H1 (cell line): ENCODE data around the gene PPIL6. TPM values are rescaled to one million over a fixed set of nuclear protein-coding genes. Genes with fewer than 3 reads are reported as not detected.
A peak's percentile ranks its signal among the peaks of the same experiment; 100 is the strongest.

ENCODE experiments used
- CTCF ChIA-PET: fragments of 300-600 bp; sonication (Branson Sonifier 250); formaldehyde crosslinking; loops from one replicate; lab custom pipeline; 2021; ENCODE audit not compliant: partially characterized antibody; lab: Charles Lee
- POLR2A ChIA-PET: fragments of 300-600 bp; sonication (Branson Sonifier 250); formaldehyde crosslinking; loops from one replicate; lab custom pipeline; 2021; ENCODE audit warnings: inconsistent platforms; ENCODE audit not compliant: partially characterized antibody; lab: Charles Lee
- DNase-seq, 2 experiments: peaks; one replicate each; pipeline versions ENCODE4 v3.0.0 to v3.0.0-alpha.2; 2010 to 2022; ENCODE audit warnings: low spot score in 2 of 2, low read depth in 1 of 2, mixed read lengths in 1 of 2
- FAIRE-seq: peaks from 2 replicates; lab custom pipeline; 2011; peaks lifted over from hg19 to GRCh38; lab: Jason Lieb, UNC
- H2AFZ ChIP-seq: 2 replicates; pipeline ENCODE4 v1.8.1; 2012; ENCODE audit warnings: low read length, inconsistent platforms
- H2AK5ac ChIP-seq: 2 replicates; pipeline ENCODE4 v1.6.1; 2013; ENCODE audit warnings: low read depth, low read length
- H2BK120ac ChIP-seq: replicated peaks from 2 replicates; pipeline ENCODE3; 2013; ENCODE audit warnings: low read depth, low read length, inconsistent platforms
- H2BK12ac ChIP-seq: 2 replicates; pipeline ENCODE4 v1.6.1; 2013; ENCODE audit warnings: low read depth, low read length
- H2BK15ac ChIP-seq: 2 replicates; pipeline ENCODE4 v1.6.1; 2013; ENCODE audit warnings: low read length
- H2BK20ac ChIP-seq: 2 replicates; pipeline ENCODE4 v1.6.1; 2013; ENCODE audit warnings: low read length
- H2BK5ac ChIP-seq: 2 replicates; pipeline ENCODE4 v1.6.1; 2013; ENCODE audit warnings: low read depth, low read length
- H3K14ac ChIP-seq: 2 replicates; pipeline ENCODE4 v1.6.1; 2013; ENCODE audit warnings: inconsistent platforms; ENCODE audit not compliant: insufficient read length
- H3K18ac ChIP-seq: 2 replicates; pipeline ENCODE4 v1.6.1; 2013; ENCODE audit warnings: low read length; ENCODE audit errors: extremely low read depth
- H3K23ac ChIP-seq: 2 replicates; pipeline ENCODE4 v1.6.1; 2013; ENCODE audit warnings: inconsistent platforms; ENCODE audit not compliant: insufficient read length
- H3K23me2 ChIP-seq: 2 replicates; pipeline ENCODE4 v1.6.1; 2013; ENCODE audit warnings: low read depth, low read length
- H3K27ac ChIP-seq: 2 replicates; pipeline ENCODE4 v1.6.1; 2011; ENCODE audit warnings: low read depth, low read length, inconsistent platforms
- H3K27me3 ChIP-seq, 4 experiments: replicated peaks in 1 of 4; 1 replicate in 1 of 4; 2 replicates in 3 of 4; pipeline versions ENCODE4 v1.6.1 to v1.8.1; 2011 to 2013; ENCODE audit warnings: low read length in 3 of 4, mild to moderate bottlenecking in 3 of 4, inconsistent platforms in 2 of 4, mixed read lengths in 2 of 4, moderate library complexity in 1 of 4; ENCODE audit not compliant: control insufficient read depth in 3 of 4, insufficient read depth in 3 of 4; ENCODE audit errors: extremely low read depth in 1 of 4
- H3K36me3 ChIP-seq, 4 experiments: 2 replicates each; pipeline versions ENCODE4 v1.6.1 to v1.8.1; 2011 to 2013; ENCODE audit warnings: mild to moderate bottlenecking in 4 of 4, low read length in 3 of 4, moderate library complexity in 2 of 4, control low read depth in 1 of 4, inconsistent platforms in 1 of 4; ENCODE audit not compliant: insufficient read depth in 4 of 4, control insufficient read depth in 2 of 4
- H3K4ac ChIP-seq: replicated peaks from 2 replicates; pipeline ENCODE3; 2013; ENCODE audit warnings: low read length, low read depth, mixed read lengths, inconsistent platforms; ENCODE audit not compliant: insufficient read length
- H3K4me1 ChIP-seq, 4 experiments: replicated peaks in 1 of 4; 1 replicate in 1 of 4; 2 replicates in 3 of 4; pipeline versions ENCODE4 v1.6.1 to v1.8.1; 2011 to 2013; ENCODE audit warnings: low read length in 3 of 4, inconsistent platforms in 2 of 4, mixed read lengths in 1 of 4; ENCODE audit not compliant: insufficient read depth in 4 of 4, control insufficient read depth in 3 of 4
- H3K4me2 ChIP-seq, 2 experiments: 2 replicates each; pipeline versions ENCODE4 v1.6.1 to v1.8.1; 2011 to 2013; ENCODE audit warnings: low read depth in 2 of 2, low read length in 2 of 2, control low read depth in 1 of 2, inconsistent platforms in 1 of 2, mild to moderate bottlenecking in 1 of 2; ENCODE audit not compliant: insufficient read depth in 1 of 2
- H3K4me3 ChIP-seq, 4 experiments: fragments of 200-600, 300-600 bp in 1 of 4; sonication (generic), shearing (Covaris generic), sonication (Bioruptor Twin) in 1 of 4; 2 replicates each; pipeline versions ENCODE4 v1.5.1 to v1.8.1; 2011 to 2016; ENCODE audit warnings: low read length in 4 of 4, low read depth in 3 of 4, control low read depth in 2 of 4, inconsistent platforms in 2 of 4, mild to moderate bottlenecking in 2 of 4, mixed read lengths in 1 of 4, moderate library complexity in 1 of 4; ENCODE audit not compliant: insufficient read depth in 2 of 4; ENCODE audit errors: extremely low read depth in 1 of 4
- H3K56ac ChIP-seq: replicated peaks from 2 replicates; pipeline ENCODE3; 2013; ENCODE audit warnings: low read depth, mild to moderate bottlenecking, mixed read lengths, low read length, inconsistent platforms; ENCODE audit not compliant: insufficient read length
- H3K79me1 ChIP-seq: 2 replicates; pipeline ENCODE4 v1.6.1; 2013; ENCODE audit warnings: low read depth, low read length, control low read depth
- H3K79me2 ChIP-seq, 2 experiments: 2 replicates each; pipeline versions ENCODE4 v1.6.1 to v1.8.1; 2012 to 2013; ENCODE audit warnings: low read length in 2 of 2, mild to moderate bottlenecking in 2 of 2, inconsistent platforms in 1 of 2; ENCODE audit not compliant: insufficient read depth in 2 of 2, control insufficient read depth in 1 of 2
- H3K9ac ChIP-seq, 4 experiments: replicated peaks in 1 of 4; 1 replicate in 1 of 4; 2 replicates in 3 of 4; pipeline versions ENCODE4 v1.6.1 to v1.8.1; 2011 to 2013; ENCODE audit warnings: low read depth in 3 of 4, low read length in 3 of 4, control low read depth in 2 of 4, mild to moderate bottlenecking in 2 of 4, moderate library complexity in 2 of 4, inconsistent platforms in 1 of 4; ENCODE audit errors: extremely low read depth in 1 of 4
- H3K9me3 ChIP-seq, 2 experiments: 2 replicates each; pipeline versions ENCODE4 v1.6.1 to v1.8.1; 2012 to 2013; ENCODE audit warnings: mild to moderate bottlenecking in 2 of 2, moderate library complexity in 2 of 2, control low read depth in 1 of 2, inconsistent platforms in 1 of 2, low read depth in 1 of 2, low read length in 1 of 2, mixed read lengths in 1 of 2; ENCODE audit not compliant: insufficient read depth in 2 of 2
- H4K20me1 ChIP-seq, 2 experiments: replicated peaks in 1 of 2; 2 replicates each; pipeline versions ENCODE3 to v1.8.1; 2011 to 2013; ENCODE audit warnings: inconsistent platforms in 2 of 2, low read length in 2 of 2, mild to moderate bottlenecking in 1 of 2; ENCODE audit not compliant: insufficient read depth in 2 of 2, control insufficient read depth in 1 of 2
- H4K5ac ChIP-seq: 2 replicates; pipeline ENCODE4 v1.6.1; 2013; ENCODE audit warnings: low read length, low read depth, mixed read lengths, inconsistent platforms; ENCODE audit not compliant: insufficient read length
- H4K8ac ChIP-seq: 2 replicates; pipeline ENCODE4 v1.8.0; 2013; ENCODE audit warnings: mild to moderate bottlenecking, moderate library complexity, low read length, inconsistent platforms; ENCODE audit not compliant: insufficient read depth; ENCODE audit errors: extremely low read depth
- H4K91ac ChIP-seq: replicated peaks from 2 replicates; pipeline ENCODE3; 2013; ENCODE audit warnings: low read length, mixed read lengths, inconsistent platforms; ENCODE audit not compliant: insufficient read length
- CBX8 ChIP-seq: fragments of 300-800, 300-1000 bp; sonication (generic); IDR thresholded peaks from 2 replicates; pipeline ENCODE4 v1.7.1; 2016; ENCODE audit warnings: low read depth, low read length, borderline replicate concordance
- CEBPB ChIP-seq: IDR thresholded peaks from 2 replicates; pipeline ENCODE4 v1.6.1; 2012; ENCODE audit warnings: low read depth, low read length
- EP300 ChIP-seq, 2 experiments: IDR thresholded peaks; 1 replicate in 1 of 2; 2 replicates in 1 of 2; pipeline ENCODE4 v1.6.1; 2011 to 2012; ENCODE audit warnings: low read depth in 2 of 2, low read length in 2 of 2, mild to moderate bottlenecking in 2 of 2, borderline replicate concordance in 1 of 2, inconsistent platforms in 1 of 2, moderate library complexity in 1 of 2
- GTF2F1 ChIP-seq: IDR thresholded peaks from 2 replicates; pipeline ENCODE4 v1.6.1; 2012; ENCODE audit warnings: low read depth, low read length, improper control_type of control experiment, borderline replicate concordance
- SIRT6 ChIP-seq: IDR thresholded peaks from one replicate; pipeline ENCODE4 v1.7.1; 2012; ENCODE audit warnings: low read length, inconsistent platforms
- WGBS, 2 experiments: shearing (Covaris generic) in 1 of 2; methylation state at CpG; one replicate each; pipeline versions ENCODE4 v1.1.6 to v1.1.7; 2013 to 2015; ENCODE audit warnings: low lambda C conversion rate in 2 of 2, mixed read lengths in 2 of 2, inconsistent platforms in 1 of 2, low coverage in 1 of 2, missing lambda C conversion rate in 1 of 2; ENCODE audit not compliant: insufficient replicate concordance in 2 of 2, insufficient coverage in 1 of 2, insufficient read length in 1 of 2; ENCODE audit errors: extremely low coverage in 1 of 2, missing lambda C conversion rate in 1 of 2; 5-methylcytosine and 5-hydroxymethylcytosine counted together
- polyA plus RNA-seq, 7 experiments: library from polyadenylated mRNA; depleted of rRNA in 3 of 7; stranded (reverse) in 5 of 7; unstranded in 2 of 7; fragments of >200 nt in 5 of 7; fragments of 200-250 nt in 2 of 7; gene quantifications; 1 replicate in 5 of 7; 2 replicates in 1 of 7; 4 replicates in 1 of 7; pipeline versions ENCODE4 v1.2.1 to v1.2.3, GENCODE V29; 2011 to 2013; ENCODE audit warnings: missing spikeins in 2 of 7, mixed read lengths in 2 of 7
- total RNA-seq: library from RNA; stranded (reverse); fragmentation: NEBNext Ultra II Directional; extraction: Animal tissue kit (Norgen Biotek cat#: 25700); gene quantifications from 2 replicates; pipeline ENCODE4 v1.2.1, GENCODE V29; 2021

The PPIL6 gene
- total and polyA plus RNA-seq, 2 of the 8 experiments (the other 6 are each of a cell fraction or from before 2014, with no cell fraction given): 0.42 to 1.3 TPM

- H2AK5ac ChIP-seq: no peak overlapping the region
- DNase-seq (no peak), FAIRE-seq (no peak)
- H3K9me3 ChIP-seq: no peaks in the 10 kb centered on the region
- H3K4me3 ChIP-seq: no peak overlapping the region
- no peak overlapping the region for H4K8ac ChIP-seq
- H3K14ac ChIP-seq: no peak overlapping the region
- H3K4me2 ChIP-seq: no peak overlapping the region
- ChIA-PET POLR2A (no interaction called here), CTCF (interaction anchor here (2.2 kb wide), 1 partner anchor 10 kb away, joined by 5 read pairs; no protein-coding TSS in a partner anchor)
- no peaks in the 10 kb centered on the region for H3K79me1 ChIP-seq
- no peaks in the 10 kb centered on the region for H3K23me2 ChIP-seq
- no peak overlapping the region for H2BK12ac ChIP-seq
- H3K18ac ChIP-seq: no peak overlapping the region
- no peaks in the 10 kb centered on the region for H4K20me1 ChIP-seq
- H4K91ac ChIP-seq: no peak overlapping the region
- H3K9ac ChIP-seq: no peak overlapping the region
- H2BK5ac ChIP-seq: no peak overlapping the region
- H2AFZ ChIP-seq: no peak overlapping the region
- 89% methylated on average over 4 of the region's 4 CpGs; no CpG with 5 or more reads in 1 of the 2 experiments for WGBS, 2 experiments
- no peak overlapping the region for H3K23ac ChIP-seq
- no peak overlapping the region for H3K4ac ChIP-seq
- no peak for TF ChIP-seq SIRT6
- TF ChIP-seq CEBPB: peak; percentile 44; the same call in 1 of the 2 replicates
- no peak for TF ChIP-seq GTF2F1
- TF ChIP-seq EP300 (IDR thresholded peaks at IDR 0.05; ENCODE audit: borderline replicate concordance in 1 of 2, low read depth in 2 of 2, low read length in 2 of 2): no peak
- no peak for TF ChIP-seq CBX8
- H3K4me1 ChIP-seq: no peaks in the 10 kb centered on the region
- H2BK20ac ChIP-seq: no peak overlapping the region
- no peak overlapping the region for H2BK15ac ChIP-seq
- H3K79me2 ChIP-seq: no peaks in the 10 kb centered on the region
- no peaks in the 10 kb centered on the region for H3K36me3 ChIP-seq
- no peak overlapping the region for H4K5ac ChIP-seq
- H3K27ac ChIP-seq: no peak overlapping the region
- no peak overlapping the region for H3K56ac ChIP-seq
- H3K27me3 ChIP-seq: no peaks in the 10 kb centered on the region
- H2BK120ac ChIP-seq: no peak overlapping the region
Observed at GRCh38 chr6:109406196-109406595, 34.2 kb downstream of the PPIL6 start.
